DMS53 (cell line): ENCODE measurements around the gene RYR2.

Source experiments
- DNase-seq: peaks from one replicate; lab custom pipeline; 2025; lab: John Stamatoyannopoulos, UW

The RYR2 gene

DNA sequence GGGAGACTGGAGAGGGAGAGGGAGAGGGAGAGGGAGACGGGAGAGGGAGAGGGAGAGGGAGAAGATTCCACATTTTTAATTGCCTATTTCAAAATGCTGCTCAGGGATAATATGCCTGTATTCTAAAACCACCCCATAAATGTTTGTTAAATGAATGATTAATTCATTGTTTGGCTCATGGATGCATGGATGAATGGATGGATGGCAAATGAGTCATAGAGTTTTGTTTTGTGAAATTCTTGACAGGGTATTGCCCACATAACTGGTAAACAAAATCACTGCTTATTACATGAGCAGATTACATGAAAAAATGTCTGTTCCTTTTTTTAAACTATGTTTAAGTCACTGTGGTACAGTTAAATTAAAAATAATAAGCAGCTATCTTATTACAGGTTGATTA lies 628.3 kb downstream of the RYR2 start:
- DNase-seq = peak; percentile 13

DNA sequence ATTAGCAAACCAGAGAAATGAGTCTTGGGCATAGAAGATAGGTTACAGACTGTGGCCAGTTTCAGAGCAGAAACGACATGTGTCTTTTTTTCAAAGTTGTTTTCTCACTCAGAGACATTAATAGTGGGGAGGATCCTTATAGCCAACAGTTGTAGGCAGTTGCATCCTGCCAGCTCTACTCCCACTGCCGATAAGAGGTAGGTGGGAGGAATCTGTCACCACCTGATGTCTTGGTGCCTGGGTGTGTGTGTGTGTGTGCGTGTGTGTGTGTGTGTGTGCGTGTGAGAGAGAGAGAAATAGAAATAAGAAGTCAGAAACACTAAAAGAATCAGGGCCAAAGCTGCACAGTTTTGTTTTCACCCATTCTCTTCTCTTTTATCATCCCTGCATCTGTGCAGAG lies 629.3 kb downstream of the RYR2 start:
- no peak for DNase-seq

DNA sequence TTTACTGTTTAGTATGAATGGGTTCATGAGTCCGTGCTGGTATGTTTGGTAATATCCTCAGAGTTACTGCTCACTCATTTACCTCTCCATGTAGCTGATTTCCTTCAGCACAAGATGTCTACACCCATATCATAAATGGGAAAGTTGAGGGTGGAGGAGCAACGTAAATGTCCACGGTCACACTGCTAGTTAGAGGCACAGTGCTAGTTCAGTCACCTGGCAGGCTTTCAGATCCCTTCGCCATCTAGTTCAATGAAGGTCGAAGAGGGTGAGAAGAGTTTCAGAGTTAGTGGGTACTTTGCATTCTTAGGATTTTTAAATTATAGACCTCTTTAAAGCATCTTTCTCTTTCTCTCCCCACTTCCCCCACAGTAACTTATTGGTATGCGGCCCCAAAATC lies 630.0 kb downstream of the RYR2 start:
- no peak for DNase-seq

DNA sequence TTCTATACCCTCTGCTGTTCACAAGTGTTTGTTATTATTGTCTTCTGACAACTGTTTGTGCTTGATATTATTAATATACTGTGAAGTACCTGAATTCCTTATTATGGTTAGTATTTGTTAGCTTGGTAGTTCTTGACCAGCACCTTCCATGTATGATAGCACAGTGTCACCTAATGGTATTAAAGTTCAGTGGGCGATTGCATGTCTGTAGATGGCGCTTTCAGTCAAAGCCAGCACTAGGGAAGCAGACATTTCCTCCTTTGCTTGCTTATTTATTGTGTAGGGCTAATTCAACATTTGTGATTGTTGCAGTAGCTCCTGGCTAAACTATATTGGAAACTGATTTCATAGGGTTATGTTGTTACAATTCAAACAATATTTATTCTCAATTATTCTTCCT lies 630.8 kb downstream of the RYR2 start:
- peak; percentile 70 for DNase-seq

DNA sequence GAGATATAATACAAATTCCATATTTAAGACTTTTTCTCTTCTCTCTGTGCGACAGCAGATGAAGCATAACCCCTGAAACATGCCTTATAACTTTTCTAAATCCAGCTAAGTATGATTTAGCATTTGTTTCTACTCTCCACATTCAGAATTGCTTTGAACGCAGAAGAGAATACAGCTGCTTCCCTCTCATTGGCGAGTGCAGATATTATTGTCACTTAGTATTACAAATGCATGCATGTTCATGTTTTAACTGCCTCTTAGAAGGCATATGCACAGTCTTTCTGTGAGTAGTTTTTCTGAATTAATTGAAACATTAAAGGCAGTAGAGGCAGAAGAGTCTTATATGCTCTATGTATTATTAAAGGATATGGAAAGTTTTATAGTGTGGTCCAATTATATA lies 631.6 kb downstream of the RYR2 start:
- no peak for DNase-seq

DNA sequence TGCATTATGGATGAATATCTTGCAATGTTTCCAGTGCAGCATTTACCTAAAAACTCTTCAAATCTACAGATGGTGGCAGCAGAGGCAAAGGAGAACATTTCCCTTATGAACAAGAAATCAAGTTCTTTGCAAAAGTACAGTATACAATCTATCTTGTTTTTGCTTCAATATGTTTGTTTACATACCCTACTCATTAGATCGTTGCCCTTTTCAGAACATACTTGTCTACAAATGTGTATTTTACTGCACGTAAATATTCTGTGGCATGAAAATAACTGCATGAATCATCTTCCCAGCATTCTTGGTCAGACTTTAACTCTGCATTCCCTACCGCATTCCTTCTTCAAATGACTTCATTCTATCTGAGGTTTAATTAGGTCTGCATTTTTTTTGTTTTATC lies 636.0 kb downstream of the RYR2 start:
- DNase-seq = peak; percentile 70

DNA sequence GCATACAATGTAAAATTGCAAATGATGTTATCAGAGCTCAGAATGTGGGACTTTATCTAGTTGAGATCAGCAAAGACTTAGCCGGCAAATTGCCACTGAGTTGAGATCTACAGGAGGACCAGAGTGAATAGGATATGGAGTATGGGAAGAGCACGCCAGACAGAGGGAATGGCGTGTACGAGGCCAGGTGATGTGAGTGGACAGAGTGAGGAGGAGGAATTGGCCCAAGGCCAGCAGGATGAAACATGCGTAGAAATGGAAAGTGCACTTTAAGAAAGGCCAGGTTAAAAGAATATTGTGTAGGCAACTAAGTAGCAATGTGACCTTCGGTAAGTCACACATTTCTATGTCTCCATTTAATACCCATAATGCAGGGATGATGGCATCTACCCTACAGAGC lies 637.7 kb downstream of the RYR2 start:
- DNase-seq = no peak

DNA sequence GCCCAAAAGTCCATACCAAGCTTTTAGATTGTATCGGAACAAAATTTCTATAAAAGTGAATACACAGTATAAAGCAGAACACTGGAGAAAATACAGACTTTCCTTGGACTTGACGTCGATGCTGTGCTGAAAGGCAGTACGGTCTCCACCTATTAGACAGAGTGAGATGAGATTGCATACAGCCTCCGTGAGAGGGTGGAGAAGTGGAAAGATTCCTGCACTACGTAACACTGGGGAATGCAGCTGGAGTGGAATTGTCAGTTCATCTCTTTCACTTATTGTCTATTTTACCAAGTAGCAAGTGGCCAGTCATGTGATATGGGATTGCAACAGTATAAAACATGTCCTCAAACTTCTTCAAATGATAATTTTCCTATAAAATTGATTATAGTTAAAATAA lies 639.2 kb downstream of the RYR2 start:
- DNase-seq = no peak

DNA sequence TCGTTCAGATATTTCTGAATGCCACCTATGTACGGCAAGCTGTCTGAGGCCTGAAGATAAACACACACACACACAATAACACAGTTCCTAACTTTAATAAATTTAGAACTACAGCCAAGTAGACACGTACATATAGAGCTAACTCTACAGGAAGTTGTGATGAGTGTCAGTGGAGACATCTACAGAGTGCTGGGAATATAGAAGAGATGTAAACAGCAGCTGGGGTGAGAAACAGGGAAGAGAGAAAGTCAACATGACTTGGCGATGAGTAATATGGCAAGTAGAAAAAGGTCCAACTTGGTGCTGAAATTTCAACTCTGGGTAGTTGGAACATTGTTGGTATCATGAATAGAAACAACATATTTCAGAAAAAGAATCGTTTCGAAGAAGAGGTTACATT lies 642.3 kb downstream of the RYR2 start:
- peak; percentile 56 for DNase-seq

DNA sequence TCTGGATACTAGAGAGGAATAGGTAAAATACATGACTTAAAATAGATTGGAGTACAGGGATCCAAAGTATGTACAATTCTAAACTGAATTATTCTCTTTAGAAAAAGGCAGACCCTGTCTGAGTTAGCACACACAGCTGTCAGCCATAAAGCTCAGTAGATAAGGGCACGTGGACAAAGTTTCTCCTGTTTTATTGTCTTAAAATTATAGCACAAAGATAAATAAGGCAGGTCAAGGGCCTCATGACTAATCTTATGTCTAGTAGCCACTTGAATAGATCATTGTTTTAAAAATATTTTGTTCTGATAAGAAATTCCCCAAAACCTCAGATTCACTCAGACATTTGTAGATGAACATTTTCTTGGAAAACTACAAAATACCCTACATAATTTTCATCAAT lies 643.6 kb downstream of the RYR2 start:
- DNase-seq = no peak

DNA sequence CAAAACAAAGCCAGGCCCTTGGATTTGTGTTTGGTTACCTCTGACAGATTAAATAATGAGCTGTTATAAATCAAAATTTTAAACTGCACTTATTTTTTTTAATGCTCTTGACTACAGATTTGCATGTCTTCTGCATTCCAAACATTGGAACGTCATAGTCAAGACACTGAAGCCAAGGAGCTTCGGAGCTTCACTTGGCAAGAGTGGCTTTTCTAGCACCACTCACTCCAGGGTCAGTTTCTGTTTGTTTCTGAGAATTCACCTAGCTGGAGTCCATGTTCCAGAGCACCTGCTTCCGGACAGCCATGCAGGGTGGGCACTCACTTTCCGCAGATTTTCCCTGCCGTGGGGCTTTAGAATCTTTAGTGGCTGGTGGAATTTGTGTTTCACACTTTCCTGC lies 645.8 kb downstream of the RYR2 start:
- no peak for DNase-seq

DNA sequence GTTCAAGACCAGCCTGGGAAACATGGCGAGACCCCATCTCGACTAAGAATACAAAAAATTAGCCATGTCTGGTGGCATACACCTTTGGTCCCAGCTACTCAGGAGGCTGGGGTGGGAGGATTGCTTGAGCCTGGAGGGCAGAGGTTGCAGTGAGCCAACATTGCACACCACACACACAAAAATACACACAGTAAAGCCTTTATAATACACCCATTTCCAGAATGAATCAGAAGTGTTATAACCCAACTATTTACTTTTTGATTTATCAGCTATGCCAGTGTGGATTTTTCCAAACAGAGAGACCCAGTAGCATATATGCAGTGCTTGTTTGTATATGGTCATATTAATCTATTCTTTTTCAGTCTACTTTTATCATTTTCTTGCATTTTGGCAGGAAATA lies 648.7 kb downstream of the RYR2 start:
- no peak for DNase-seq

DNA sequence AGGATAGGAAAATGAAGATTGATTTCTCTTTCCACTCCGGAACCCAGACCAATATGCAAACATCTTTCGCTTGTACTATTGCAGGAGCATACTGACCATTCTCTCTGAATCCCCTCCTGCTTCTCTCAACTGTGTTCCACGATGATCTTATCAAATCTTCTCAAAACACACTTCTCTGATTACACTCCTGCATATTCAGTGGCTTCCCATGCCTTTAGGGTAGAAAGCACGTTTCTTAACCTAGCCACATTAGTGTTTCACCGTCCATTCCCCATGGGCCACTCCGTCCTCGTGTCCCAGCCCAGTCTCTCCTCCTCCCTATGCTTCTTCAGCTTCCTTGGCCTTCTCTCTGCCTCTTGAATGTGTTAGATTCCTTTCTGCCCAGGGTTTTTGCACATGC lies 650.3 kb downstream of the RYR2 start:
- DNase-seq = no peak

DNA sequence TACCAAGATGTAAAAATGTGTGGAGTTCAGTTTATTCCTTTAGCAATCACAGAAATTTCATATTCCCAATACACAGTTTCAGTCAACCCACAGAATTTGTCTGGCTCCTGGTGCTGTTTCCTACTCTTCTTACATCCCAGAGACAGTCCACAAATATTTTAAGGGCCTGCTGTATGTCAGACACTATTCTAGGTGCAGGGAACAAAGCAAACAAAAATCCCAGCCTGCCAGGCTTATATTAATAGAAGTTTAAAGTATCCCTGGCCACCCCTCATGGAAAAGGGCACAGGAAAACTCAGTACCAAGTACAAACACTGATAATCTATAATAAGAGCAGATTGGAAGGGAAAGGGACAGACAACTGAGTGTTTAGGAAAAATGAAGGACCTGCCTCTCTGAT lies 653.9 kb downstream of the RYR2 start:
- DNase-seq = no peak

DNA sequence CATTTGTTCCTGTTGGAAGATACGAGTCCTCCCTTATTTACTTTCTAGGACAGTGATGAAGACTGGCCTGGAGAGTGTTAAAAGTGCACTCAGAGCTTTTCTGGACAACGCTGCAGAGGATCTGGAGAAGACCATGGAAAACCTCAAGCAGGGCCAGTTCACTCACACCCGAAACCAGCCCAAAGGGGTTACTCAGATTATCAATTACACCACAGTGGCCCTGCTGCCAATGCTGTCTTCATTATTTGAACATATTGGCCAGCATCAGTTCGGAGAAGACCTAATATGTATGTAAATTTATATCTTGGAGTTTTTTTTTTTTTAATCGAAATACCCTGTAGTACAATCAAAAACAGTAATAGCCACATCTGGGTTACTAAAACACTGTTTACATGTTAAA lies 658.2 kb downstream of the RYR2 start:
- no peak for DNase-seq

DNA sequence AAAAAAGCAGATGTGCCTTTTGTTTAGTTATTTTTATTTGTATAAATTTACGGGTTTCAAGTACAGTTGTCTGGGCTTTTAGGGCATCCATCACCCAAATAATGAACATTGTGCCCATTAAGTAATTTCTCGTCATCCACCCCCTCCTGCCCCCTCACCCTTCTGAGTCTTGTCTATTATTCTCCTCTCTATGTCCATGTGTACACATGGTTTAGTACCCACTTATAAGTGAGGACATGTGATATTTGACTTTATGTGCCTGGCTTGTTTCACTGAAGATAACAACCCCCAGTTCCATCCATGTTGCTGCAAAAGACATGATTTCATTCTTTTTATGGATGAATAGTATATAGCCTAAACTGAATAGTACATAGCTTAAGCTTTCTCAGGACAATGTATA lies 659.5 kb downstream of the RYR2 start:
- peak; percentile 86 for DNase-seq

DNA sequence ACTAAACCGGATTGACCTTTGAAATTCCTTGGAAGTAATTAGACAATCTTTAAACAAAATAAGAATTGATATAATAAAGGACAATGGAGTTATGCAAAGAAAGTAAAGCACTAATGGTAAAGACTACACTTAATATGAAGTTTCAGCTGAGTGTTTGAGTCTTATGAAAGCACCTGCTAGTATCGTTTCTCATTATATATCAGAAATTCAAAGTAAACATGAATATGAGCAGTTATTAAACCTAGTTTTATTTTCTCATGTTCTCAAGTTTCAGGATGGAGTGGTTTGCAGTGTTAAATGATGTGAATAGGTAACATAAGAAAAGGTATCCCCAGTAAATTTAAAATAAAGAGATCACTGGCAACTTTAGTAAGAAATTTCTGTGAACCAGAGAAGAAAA lies 660.2 kb downstream of the RYR2 start:
- DNase-seq = peak; percentile 50

DNA sequence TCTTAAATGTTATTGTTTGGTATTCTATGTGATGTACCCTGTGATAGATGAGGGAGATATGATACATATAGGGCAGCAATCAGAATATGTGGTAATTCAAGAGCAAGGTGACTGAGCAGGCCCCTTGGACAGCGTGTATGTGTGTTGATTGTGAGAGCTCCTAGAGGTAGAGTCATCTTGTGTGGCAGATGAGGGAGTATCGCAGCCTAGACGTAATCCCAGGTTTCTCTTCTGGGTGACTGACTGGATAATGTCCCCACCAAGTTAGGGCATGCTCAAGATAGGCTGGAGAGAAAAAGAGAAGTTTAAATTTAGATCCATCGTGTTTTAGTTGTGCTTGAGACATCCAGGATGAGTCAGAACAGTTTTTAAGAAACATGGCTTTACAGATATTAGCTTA lies 663.5 kb downstream of the RYR2 start:
- no peak for DNase-seq

DNA sequence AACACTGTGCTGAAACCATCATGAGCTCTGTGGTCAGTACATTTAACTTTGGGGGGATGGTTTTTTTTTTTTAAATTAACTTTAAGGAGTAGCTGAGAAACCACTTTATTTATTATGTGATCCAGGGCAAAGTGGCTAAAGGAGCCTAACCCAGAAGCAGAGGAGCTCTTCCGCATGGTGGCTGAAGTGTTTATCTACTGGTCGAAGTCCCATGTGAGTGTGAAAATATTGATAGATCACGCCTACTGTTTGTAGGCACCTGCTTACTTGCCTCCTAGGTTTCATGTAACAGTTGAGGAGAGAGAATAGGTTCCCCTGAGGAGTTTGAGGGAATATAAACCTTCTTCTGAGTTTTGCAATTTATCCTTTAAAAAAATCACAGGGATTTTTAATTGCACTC lies 667.4 kb downstream of the RYR2 start:
- peak; percentile 82 for DNase-seq

DNA sequence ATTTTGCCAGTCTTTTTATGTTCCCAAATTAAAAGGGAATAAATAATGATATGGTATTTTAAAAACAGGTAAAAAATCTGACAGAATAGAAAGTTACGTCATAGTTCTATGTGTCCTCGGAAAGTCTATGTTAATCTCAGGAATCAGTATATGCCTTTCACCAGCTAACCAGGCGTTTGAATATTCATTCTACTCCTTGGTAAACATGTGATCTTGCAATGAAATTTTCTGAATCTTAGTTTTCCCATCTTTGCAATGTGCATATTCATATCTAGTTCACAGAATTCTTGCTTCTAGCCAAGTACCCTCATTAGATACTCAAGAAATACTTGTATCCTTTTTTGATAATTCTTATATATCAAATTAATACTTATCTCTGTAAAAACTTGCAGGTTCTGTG lies 669.3 kb downstream of the RYR2 start:
- DNase-seq = no peak

DNA sequence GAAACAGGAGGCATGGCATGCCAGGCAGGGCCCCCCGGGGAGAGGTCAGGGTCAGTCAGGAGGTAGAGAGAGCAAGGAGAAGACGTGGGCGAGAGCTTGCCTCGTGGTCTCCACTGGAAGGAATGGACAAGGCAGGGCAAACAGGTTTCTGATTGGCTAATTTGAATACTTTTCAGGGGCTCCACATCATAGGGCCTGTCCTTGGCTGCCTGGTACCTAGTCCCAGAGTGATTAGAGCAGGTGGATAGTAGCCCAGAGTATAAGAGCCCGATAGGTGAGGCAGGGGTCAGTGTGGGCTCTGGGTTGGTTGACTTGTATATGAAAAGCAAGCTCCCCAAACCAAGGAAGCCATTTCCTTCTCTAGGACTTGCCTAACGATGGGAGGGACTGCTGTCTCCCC lies 670.1 kb downstream of the RYR2 start:
- DNase-seq = no peak

DNA sequence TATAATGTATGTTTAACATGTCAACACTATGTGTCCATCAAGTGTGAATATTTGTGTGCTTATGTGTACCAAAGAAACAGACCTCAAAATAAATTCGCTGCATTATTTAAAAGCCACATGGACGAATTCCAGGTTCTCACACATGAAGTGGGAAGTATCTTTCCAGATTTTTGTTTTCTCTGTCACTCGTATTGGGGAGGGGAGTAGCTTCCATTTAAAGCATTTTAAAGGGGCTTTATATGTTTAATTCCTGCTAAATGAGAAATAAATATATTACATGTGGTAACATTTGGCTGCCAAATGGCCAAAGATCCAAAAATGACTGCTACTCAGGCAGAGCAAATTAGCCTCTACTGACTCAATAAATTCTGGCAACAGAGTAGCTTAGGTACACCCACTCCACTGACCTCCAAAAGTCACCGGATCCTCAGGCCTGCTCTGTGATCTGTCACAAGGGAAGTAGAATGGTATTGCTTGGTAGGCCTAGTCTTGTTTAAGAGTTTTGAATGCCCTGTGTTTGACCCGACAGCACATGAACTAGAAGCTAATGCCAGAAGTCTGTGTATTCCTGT lies 670.7 kb downstream of the RYR2 start:
- DNase-seq = no peak

DNA sequence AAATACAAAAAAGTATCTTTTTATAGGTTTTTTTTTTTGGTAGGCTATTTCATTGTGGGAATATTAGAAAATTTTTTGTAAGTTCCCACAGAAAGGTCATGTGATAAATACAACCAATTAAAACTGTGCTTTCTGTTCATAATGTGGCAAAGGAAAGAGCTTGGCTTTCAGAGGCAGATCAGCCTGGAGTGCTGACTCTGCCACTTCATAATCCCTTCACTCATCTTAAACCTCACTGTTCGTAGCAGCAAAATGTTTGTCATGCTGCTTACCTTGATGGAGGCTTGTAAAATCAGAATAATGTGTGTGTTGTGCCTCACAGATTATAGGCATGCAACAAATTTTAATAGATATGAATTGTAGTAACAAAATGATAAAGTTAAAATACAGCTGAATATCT lies 671.9 kb downstream of the RYR2 start:
- DNase-seq = peak; percentile 10

DNA sequence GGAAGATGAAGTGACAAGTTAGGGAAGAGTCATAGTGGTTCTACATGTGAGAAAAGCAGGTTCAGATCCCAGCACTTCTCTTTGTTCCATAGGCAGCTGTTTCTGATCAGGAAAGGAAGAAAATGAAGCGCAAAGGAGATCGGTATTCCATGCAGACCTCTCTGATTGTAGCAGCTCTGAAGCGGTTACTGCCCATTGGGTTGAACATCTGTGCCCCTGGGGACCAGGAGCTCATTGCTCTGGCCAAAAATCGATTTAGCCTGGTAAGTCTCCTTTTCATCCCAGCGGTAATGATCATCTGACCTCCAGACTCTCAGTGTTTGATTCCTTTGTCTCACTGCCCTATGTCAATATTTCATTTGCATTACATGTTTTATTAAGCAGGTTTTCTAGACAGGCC lies 675.1 kb downstream of the RYR2 start:
- no peak for DNase-seq

DNA sequence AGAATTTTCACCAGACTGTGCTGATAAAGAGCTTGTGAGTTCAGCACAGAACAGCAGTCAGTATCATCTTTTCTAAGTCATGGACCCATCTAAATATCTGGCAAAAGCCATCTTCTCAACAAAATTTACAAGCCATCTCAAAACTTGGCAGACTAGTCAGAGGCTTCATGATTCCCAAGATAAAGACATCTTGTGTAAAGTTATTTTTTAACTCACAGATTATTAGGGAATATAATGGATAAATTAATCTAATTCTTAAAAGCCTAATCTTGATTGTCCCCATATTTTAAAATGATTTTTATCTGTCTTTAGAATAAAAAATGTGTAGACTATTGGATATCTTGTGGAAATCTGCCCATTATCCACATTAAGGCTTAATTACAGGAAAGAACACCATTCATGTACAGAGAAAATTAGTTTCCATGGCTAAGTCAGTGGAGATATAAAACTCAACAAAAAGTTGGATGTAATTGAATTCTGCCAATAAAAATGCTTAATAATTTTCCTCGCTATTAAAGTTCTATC lies 688.9 kb downstream of the RYR2 start:
- no peak for DNase-seq
